WERI-Rb-1 (cell line): ENCODE data around the gene GPR39.

Source experiments
- DNase-seq: peaks from one replicate; pipeline ENCODE4 v3.0.0-alpha.2; 2020
- H3K27ac ChIP-seq: fragments of 250-450 bp; sonication (Bioruptor Pico); 2 replicates; pipeline ENCODE4 v1.5.1; 2020; ENCODE audit warnings: mild to moderate bottlenecking, moderate library complexity
- H3K27me3 ChIP-seq: fragments of 250-450 bp; sonication (Bioruptor Pico); 2 replicates; pipeline ENCODE4 v1.5.1; 2021; ENCODE audit warnings: mild to moderate bottlenecking, low read depth, moderate library complexity; ENCODE audit not compliant: insufficient read depth, severe bottlenecking
- H3K36me3 ChIP-seq: fragments of 250-450 bp; sonication (Bioruptor Pico); 2 replicates; pipeline ENCODE4 v1.5.1; 2020; ENCODE audit warnings: mild to moderate bottlenecking, moderate library complexity
- H3K4me3 ChIP-seq: 2 replicates; pipeline ENCODE4 v1.5.1; 2011; ENCODE audit warnings: low read depth, mild to moderate bottlenecking, control low read depth, low read length
- H3K9me3 ChIP-seq: fragments of 250-450 bp; sonication (Bioruptor Pico); 2 replicates; pipeline ENCODE4 v1.5.1; 2021; ENCODE audit warnings: mild to moderate bottlenecking, moderate library complexity; ENCODE audit not compliant: severe bottlenecking
- TF ChIP-seq, protein P1 (sequence below): IDR thresholded peaks from 2 replicates; pipeline ENCODE4 v1.5.1; 2011; ENCODE audit warnings: low read depth, mild to moderate bottlenecking, control low read depth, inconsistent platforms, low read length

The GPR39 gene

GRCh38 chr2:132618734-132619133, 202.1 kb downstream of the GPR39 start:
- no peak for DNase-seq

DNA sequence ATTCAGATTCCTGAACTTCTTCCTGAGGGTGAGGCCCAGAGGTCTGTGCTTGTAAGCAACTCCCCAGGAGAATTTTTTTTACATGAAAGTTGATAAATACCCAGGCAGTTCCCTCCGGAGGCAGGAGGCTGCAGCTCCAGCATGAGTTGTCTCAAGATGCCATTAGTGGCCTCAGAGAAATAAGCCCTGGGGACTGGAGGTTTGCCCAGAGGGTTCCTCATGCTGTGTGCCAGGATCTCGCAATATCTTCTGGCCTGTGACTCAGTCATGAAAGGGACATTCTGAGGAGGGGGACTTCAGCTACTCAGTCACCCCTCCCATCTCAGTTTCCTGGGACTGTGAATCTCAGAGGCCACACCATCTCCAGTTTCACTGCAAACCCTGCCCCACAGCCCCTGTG, 203.5 kb downstream of the GPR39 start:
- no peaks in the 10 kb centered on the region for H3K27me3 ChIP-seq
- DNase-seq = no peak
- H3K27ac ChIP-seq = no peak overlapping the region
- TF ChIP-seq, protein P1, sequence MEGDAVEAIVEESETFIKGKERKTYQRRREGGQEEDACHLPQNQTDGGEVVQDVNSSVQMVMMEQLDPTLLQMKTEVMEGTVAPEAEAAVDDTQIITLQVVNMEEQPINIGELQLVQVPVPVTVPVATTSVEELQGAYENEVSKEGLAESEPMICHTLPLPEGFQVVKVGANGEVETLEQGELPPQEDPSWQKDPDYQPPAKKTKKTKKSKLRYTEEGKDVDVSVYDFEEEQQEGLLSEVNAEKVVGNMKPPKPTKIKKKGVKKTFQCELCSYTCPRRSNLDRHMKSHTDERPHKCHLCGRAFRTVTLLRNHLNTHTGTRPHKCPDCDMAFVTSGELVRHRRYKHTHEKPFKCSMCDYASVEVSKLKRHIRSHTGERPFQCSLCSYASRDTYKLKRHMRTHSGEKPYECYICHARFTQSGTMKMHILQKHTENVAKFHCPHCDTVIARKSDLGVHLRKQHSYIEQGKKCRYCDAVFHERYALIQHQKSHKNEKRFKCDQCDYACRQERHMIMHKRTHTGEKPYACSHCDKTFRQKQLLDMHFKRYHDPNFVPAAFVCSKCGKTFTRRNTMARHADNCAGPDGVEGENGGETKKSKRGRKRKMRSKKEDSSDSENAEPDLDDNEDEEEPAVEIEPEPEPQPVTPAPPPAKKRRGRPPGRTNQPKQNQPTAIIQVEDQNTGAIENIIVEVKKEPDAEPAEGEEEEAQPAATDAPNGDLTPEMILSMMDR = no peak
- H3K36me3 ChIP-seq = no peaks in the 10 kb centered on the region
- no peak overlapping the region for H3K4me3 ChIP-seq
- no peaks in the 10 kb centered on the region for H3K9me3 ChIP-seq

More at GRCh38 chr2:132618734-132619133, 202.1 kb downstream of the GPR39 start:
- TF ChIP-seq, protein P1 = no peak
- Histone ChIP-seq H3K27me3 (no peaks in the 10 kb centered on the region), H3K36me3 (no peaks in the 10 kb centered on the region), H3K4me3 (no peak overlapping the region), H3K27ac (no peak overlapping the region), H3K9me3 (no peaks in the 10 kb centered on the region)

GRCh38 chr2:132621131-132621875, 204.7 kb downstream of the GPR39 start:
- Histone ChIP-seq H3K9me3 (no peaks in the 10 kb centered on the region), H3K27me3 (no peaks in the 10 kb centered on the region), H3K4me3 (no peak overlapping the region), H3K27ac (no peak overlapping the region), H3K36me3 (no peaks in the 10 kb centered on the region)
- TF ChIP-seq, protein P1 = no peak
- no peak for DNase-seq

- TF ChIP-seq, protein P1 = no peak
- no peak for DNase-seq
- Histone ChIP-seq H3K27me3 (no peaks in the 10 kb centered on the region), H3K4me3 (no peak overlapping the region), H3K36me3 (no peaks in the 10 kb centered on the region), H3K9me3 (no peaks in the 10 kb centered on the region), H3K27ac (no peak overlapping the region)
Observed at GRCh38 chr2:132623096-132623839, 206.7 kb downstream of the GPR39 start.

GRCh38 chr2:132627536-132627935, 210.9 kb downstream of the GPR39 start:
- Histone ChIP-seq H3K27me3 (no peaks in the 10 kb centered on the region), H3K9me3 (no peaks in the 10 kb centered on the region), H3K36me3 (no peaks in the 10 kb centered on the region), H3K27ac (no peak overlapping the region), H3K4me3 (no peak overlapping the region)
- TF ChIP-seq, protein P1 = no peak
- no peak for DNase-seq
